Heart left ventricle (tissue), 16 donors: ENCODE results near the gene RXRA. TPM values are rescaled to one million over a fixed set of nuclear protein-coding genes. Genes with fewer than 3 reads are reported as not detected.
A peak's percentile ranks its signal among the peaks of the same experiment; 100 is the strongest.

ENCODE experiments used
- ATAC-seq, 4 donors: fragments of 200-7000 bp; cut with Tn5 transposase; one replicate each; pipeline ENCODE4 v1.9.1; 2020 to 2022; ENCODE audit warnings: moderate library complexity in 4 of 4, mild to moderate bottlenecking in 3 of 4, moderate number of reproducible peaks in 1 of 4
- DNase-seq, 5 donors: peaks; one replicate each; pipeline ENCODE4 v3.0.0-alpha.2; 2020
- H3K27ac ChIP-seq, 12 donors: fragments of 200-600 bp; sonication (generic) in 4 of 12; one replicate each; pipeline versions ENCODE4 v1.5.0 to v1.8.0; 2016 to 2022; ENCODE audit warnings: mild to moderate bottlenecking in 2 of 12
- H3K27me3 ChIP-seq, 9 donors: fragments of 200-600 bp; sonication (generic) in 2 of 9; one replicate each; pipeline versions ENCODE4 v1.5.1 to v1.8.0; 2016 to 2022; ENCODE audit warnings: mild to moderate bottlenecking in 3 of 9
- H3K36me3 ChIP-seq, 9 donors: fragments of 200-600 bp; sonication (generic) in 2 of 9; one replicate each; pipeline versions ENCODE4 v1.5.0 to v1.8.0; 2018 to 2022; ENCODE audit warnings: mild to moderate bottlenecking in 2 of 9
- H3K4me1 ChIP-seq, 12 donors: fragments of 200-600 bp; sonication (generic) in 4 of 12; one replicate each; pipeline versions ENCODE4 v1.5.0 to v1.8.0; 2016 to 2022; ENCODE audit warnings: mild to moderate bottlenecking in 3 of 12
- H3K4me3 ChIP-seq, 12 donors: fragments of 200-600 bp; sonication (generic) in 4 of 12; one replicate each; pipeline versions ENCODE4 v1.5.0 to v1.8.0; 2017 to 2022; ENCODE audit warnings: mild to moderate bottlenecking in 9 of 12, moderate library complexity in 4 of 12
- H3K9me3 ChIP-seq, 12 donors: fragments of 200-600 bp; sonication (generic) in 4 of 12; one replicate each; pipeline versions ENCODE4 v1.5.0 to v1.8.0; 2016 to 2022; ENCODE audit warnings: mild to moderate bottlenecking in 1 of 12
- CTCF ChIP-seq, 12 donors: fragments of 200-600 bp; sonication (generic) in 4 of 12; IDR thresholded peaks; one replicate each; pipeline versions ENCODE4 v1.5.0 to v1.8.0; 2018 to 2022; ENCODE audit warnings: antibody characterized with exemption in 12 of 12, mild to moderate bottlenecking in 5 of 12
- POLR2A ChIP-seq, 2 donors: fragments of 450-650 bp; IDR thresholded peaks; one replicate each; pipeline ENCODE4 v1.6.1; 2017; ENCODE audit warnings: antibody characterized with exemption in 2 of 2, mild to moderate bottlenecking in 2 of 2, moderate library complexity in 2 of 2
- WGBS, 4 donors: extraction: QIAGEN DNeasy Blood & Tissue Kit in 2 of 4; methylation state at CpG; one replicate each; pipeline versions ENCODE4 v1.1.5 to v1.1.7; 2013 to 2018; 5-methylcytosine and 5-hydroxymethylcytosine counted together
- intact Hi-C, 10 donors: fragments of 100-400 bp; cut with DNase I; formaldehyde crosslinking; loops; one replicate each; pipeline versions ENCODE4 v1.11.1 to v1.14.2; 2022
- polyA plus RNA-seq, 2 donors: library from polyadenylated mRNA; stranded (reverse); fragments of 200-250 nt; gene quantifications; one replicate each; pipeline ENCODE4 v1.2.3, GENCODE V29; 2013
- total RNA-seq, 9 donors: library from RNA; depleted of rRNA in 2 of 9; stranded (reverse); fragments of >200 nt in 2 of 9; fragmentation: NEBNext Ultra II Directional in 3 of 9; extraction: Animal tissue kit (Norgen Biotek cat#: 25700) in 3 of 9; gene quantifications; one replicate each; pipeline versions ENCODE4 v1.1.0 to v1.2.4, GENCODE V29; 2016 to 2023
- donor health status: ischemic (EF 13 %, LVEDD 7.1; RV severe dilation, severe dysfunction).
- donor health status: healthy with polysubstance abuse.
- donor health status: DM: no; HTN: yes; CAD: no.
- donor health status: DM: no; HTN: no; CAD: no.
- donor health status: ischemic (EF 25% LVEDD 6.9; RV normal size, moderate dysfunction).
- donor health status: ischemic (EF 25% LVEDD 5.7; RV mildly dilated, moderate dysfunction).
- donor health status: healthy.
- donor health status: DM: yes; HTN: yes; CAD: no.
- donor health status: ischemic (EF 35%, LVEDD 5.7; RV mildly dilated, moderate dysfunction).
- donor health status: nonischemic (EF 11% LVEDD 7.7; RV severe dilation, severe dysfunction).
- donor health status: DM: yes; HTN: yes; CAD: no.
- donor health status: PGD.
- donor health status: ischemic (EF 29% LVEDD 5.4; RV normal size, mild dysfunction).
- donor health status: nonischemic (EF 23%, LVEDD 6.1; RV moderate dilation, normal function).

Gene RXRA
- total and polyA plus RNA-seq, 11 donors: 45.5 to 87.9 (median 54.9) TPM

GRCh38 chr9:134373953-134374300 is 47.7 kb downstream of the RXRA start:
- H3K27ac ChIP-seq: peak overlapping the region in 10 of 12 donors; percentile 72 to 97 (median 82)
- DNase-seq: no peak
- peaks cover 45 to 96% (median 94%) of the 10 kb centered on the region in 12 donors for H3K4me1 ChIP-seq
- no peaks in the 10 kb centered on the region for H3K36me3 ChIP-seq
- no peaks in the 10 kb centered on the region for H3K27me3 ChIP-seq
- 84 to 89% (median 87%) methylated on average over 9 to 17 of the region's 17 CpGs for WGBS, 4 donors
- H3K4me3 ChIP-seq: peak overlapping the region in 1 of 12 donors; percentile 45
- ATAC-seq: no peak
- intact Hi-C loops: loop anchor here in 2 of 10 donors (10.0 kb wide), 1 partner anchor 61 kb away; no protein-coding TSS in a partner anchor
- TF ChIP-seq CTCF (IDR thresholded peaks at IDR 0.05) (no peak), POLR2A (IDR thresholded peaks at IDR 0.05) (no peak)
- no peaks in the 10 kb centered on the region for H3K9me3 ChIP-seq

GRCh38 chr9:134374301-134375010 is 48.2 kb downstream of the RXRA start:
- intact Hi-C loops: loop anchor here in 5 of 10 donors (5.0 to 10.0 kb wide), 4 partner anchors 32 to 60 kb away; no protein-coding TSS in a partner anchor
- H3K4me3 ChIP-seq: peak overlapping the region in 3 of 12 donors; percentile 18 to 45 (median 34)
- H3K36me3 ChIP-seq: no peaks in the 10 kb centered on the region
- DNase-seq (peak in 1 of 5 donors; percentile 57), ATAC-seq (peak in 1 of 4 donors; percentile 1)
- H3K9me3 ChIP-seq: no peaks in the 10 kb centered on the region
- peaks cover 51 to 100% (median 99%) of the 10 kb centered on the region in 12 donors for H3K4me1 ChIP-seq
- peak overlapping the region; percentile 72 to 97 (median 84) for H3K27ac ChIP-seq
- TF ChIP-seq CTCF (IDR thresholded peaks at IDR 0.05) (no peak), POLR2A (IDR thresholded peaks at IDR 0.05) (no peak)
- 55 to 64% (median 59%) methylated on average over 13 to 21 of the region's 21 CpGs for WGBS, 4 donors
- no peaks in the 10 kb centered on the region for H3K27me3 ChIP-seq

- Histone ChIP-seq H3K4me1 (peaks cover 51 to 100% (median 99%) of the 10 kb centered on the region in 12 donors), H3K4me3 (peak overlapping the region in 6 of 12 donors; percentile 7 to 35 (median 22)), H3K27me3 (no peaks in the 10 kb centered on the region), H3K9me3 (no peaks in the 10 kb centered on the region), H3K27ac (peak overlapping the region; percentile 72 to 97 (median 84)), H3K36me3 (no peaks in the 10 kb centered on the region)
- ATAC-seq (peak; percentile 39 to 68 (median 52)), DNase-seq (peak in 3 of 5 donors; percentile 55 to 87 (median 73))
- intact Hi-C loops: loop anchor here in 5 of 10 donors (5.0 to 10.0 kb wide), 4 partner anchors 33 to 60 kb away; no protein-coding TSS in a partner anchor
- TF ChIP-seq CTCF (IDR thresholded peaks at IDR 0.05): no peak
- no peak for TF ChIP-seq POLR2A (IDR thresholded peaks at IDR 0.05)
- WGBS, 4 donors: 0 to 28% (median 15%) methylated on average over 6 of the region's 6 CpGs
Measured at GRCh38 chr9:134375011-134375390, 48.7 kb downstream of the RXRA start.
